A673 (cell line): ENCODE results near the gene AQP3. TPM values are rescaled to one million over a fixed set of nuclear protein-coding genes. Genes with fewer than 3 reads are reported as not detected.
"Not testable (repeated sequence)": the region's sequence is repeated elsewhere in the genome, so short reads cannot be mapped to it uniquely, and the experiment has no call there.

ENCODE experiments used
- BruUV-seq: library from RNA; stranded (reverse); fragments of 400-500 nt; replicated peaks from 2 replicates; lab custom pipeline; 2021; lab: Mats Ljungman, UMichigan
- CTCF ChIA-PET: fragments of 300-600 bp; sonication (Branson Sonifier 250); formaldehyde crosslinking; loops from one replicate; lab custom pipeline; 2022; ENCODE audit warnings: antibody characterized with exemption; lab: Charles Lee
- POLR2A ChIA-PET: fragments of 300-600 bp; sonication (Branson Sonifier 250); formaldehyde crosslinking; loops from one replicate; lab custom pipeline; 2022; ENCODE audit warnings: antibody characterized with exemption; ENCODE audit not compliant: low non-redundant PET; lab: Charles Lee
- DNase-seq: peaks from one replicate; pipeline ENCODE4 v3.0.0-alpha.2; 2015; ENCODE audit warnings: low spot score
- H3K27ac ChIP-seq: fragments of 200-600 bp; sonication (generic); 2 replicates; pipeline ENCODE4 v1.5.1; 2016; ENCODE audit warnings: mixed run types, low read depth, mild to moderate bottlenecking, mixed read lengths, antibody characterized with exemption, low read length; ENCODE audit not compliant: poor library complexity, severe bottlenecking
- H3K27me3 ChIP-seq: fragments of 200-600 bp; sonication (generic); replicated peaks from 2 replicates; pipeline ENCODE4 v1.6.1; 2017; ENCODE audit warnings: mixed run types, low read depth, mild to moderate bottlenecking, mixed read lengths, antibody characterized with exemption, low read length; ENCODE audit not compliant: insufficient read depth, poor library complexity
- H3K36me3 ChIP-seq: fragments of 200-600 bp; sonication (generic); 2 replicates; pipeline ENCODE4 v1.6.1; 2016; ENCODE audit warnings: mixed run types, mild to moderate bottlenecking, mixed read lengths, antibody characterized with exemption, low read length; ENCODE audit not compliant: insufficient read depth, poor library complexity, severe bottlenecking
- H3K4me1 ChIP-seq: fragments of 200-600 bp; sonication (generic); 2 replicates; pipeline ENCODE4 v1.6.1; 2017; ENCODE audit warnings: mixed run types, mild to moderate bottlenecking, mixed read lengths, antibody characterized with exemption, low read length; ENCODE audit not compliant: insufficient read depth, poor library complexity, severe bottlenecking
- H3K4me3 ChIP-seq: fragments of 200-600 bp; sonication (generic); 2 replicates; pipeline ENCODE4 v1.5.1; 2016; ENCODE audit warnings: low read depth, mixed run types, mild to moderate bottlenecking, mixed read lengths, low read length; ENCODE audit not compliant: poor library complexity, severe bottlenecking
- H3K9me3 ChIP-seq: fragments of 200-600 bp; sonication (generic); 2 replicates; pipeline ENCODE4 v1.6.1; 2016; ENCODE audit warnings: mixed run types, low read depth, mild to moderate bottlenecking, mixed read lengths, antibody characterized with exemption, low read length; ENCODE audit not compliant: poor library complexity, severe bottlenecking
- EZH2 ChIP-seq: fragments of 200-600 bp; sonication (generic); IDR thresholded peaks from 2 replicates; pipeline ENCODE4 v1.6.1; 2017; ENCODE audit warnings: borderline replicate concordance, low read depth, mild to moderate bottlenecking, mixed read lengths, antibody characterized with exemption, low read length; ENCODE audit not compliant: poor library complexity, severe bottlenecking
- intact Hi-C: fragments of 100-400 bp; cut with micrococcal nuclease; formaldehyde crosslinking; loops from one replicate; pipeline ENCODE4 v1.10.0; 2022; ENCODE audit not compliant: unreplicated experiment
- total RNA-seq: library from RNA; stranded (reverse); gene quantifications from 2 replicates; pipeline ENCODE4 v1.2.3, GENCODE V29; 2021
- TF ChIP-seq, protein P1 (sequence below): fragments of 300-800, 200-600 bp; sonication (generic); conservative IDR thresholded peaks from 2 replicates; pipeline ENCODE4 v1.5.1; 2017; ENCODE audit warnings: low read depth, mild to moderate bottlenecking, antibody characterized with exemption, low read length, moderate library complexity, mixed read lengths

Gene AQP3
- total RNA-seq, 1 experiment from 2014 or later: 0.43 TPM

- DNase-seq, BruUV-seq, H3K36me3 ChIP-seq, intact Hi-C loops, H3K4me3 ChIP-seq, H3K27ac ChIP-seq, POLR2A ChIA-PET, H3K27me3 ChIP-seq, H3K4me1 ChIP-seq, H3K9me3 ChIP-seq: not testable (repeated sequence)
- CTCF ChIA-PET: interaction anchor here (0.7 kb wide), 1 partner anchor 9 kb away, joined by 7 read pairs; no protein-coding TSS in a partner anchor
Observed at GRCh38 chr9:33399047-33399446, 48.3 kb downstream of the AQP3 start.

GRCh38 chr9:33397801-33398200 is 49.6 kb downstream of the AQP3 start:
- BruUV-seq, intact Hi-C loops: not testable (repeated sequence)

DNA sequence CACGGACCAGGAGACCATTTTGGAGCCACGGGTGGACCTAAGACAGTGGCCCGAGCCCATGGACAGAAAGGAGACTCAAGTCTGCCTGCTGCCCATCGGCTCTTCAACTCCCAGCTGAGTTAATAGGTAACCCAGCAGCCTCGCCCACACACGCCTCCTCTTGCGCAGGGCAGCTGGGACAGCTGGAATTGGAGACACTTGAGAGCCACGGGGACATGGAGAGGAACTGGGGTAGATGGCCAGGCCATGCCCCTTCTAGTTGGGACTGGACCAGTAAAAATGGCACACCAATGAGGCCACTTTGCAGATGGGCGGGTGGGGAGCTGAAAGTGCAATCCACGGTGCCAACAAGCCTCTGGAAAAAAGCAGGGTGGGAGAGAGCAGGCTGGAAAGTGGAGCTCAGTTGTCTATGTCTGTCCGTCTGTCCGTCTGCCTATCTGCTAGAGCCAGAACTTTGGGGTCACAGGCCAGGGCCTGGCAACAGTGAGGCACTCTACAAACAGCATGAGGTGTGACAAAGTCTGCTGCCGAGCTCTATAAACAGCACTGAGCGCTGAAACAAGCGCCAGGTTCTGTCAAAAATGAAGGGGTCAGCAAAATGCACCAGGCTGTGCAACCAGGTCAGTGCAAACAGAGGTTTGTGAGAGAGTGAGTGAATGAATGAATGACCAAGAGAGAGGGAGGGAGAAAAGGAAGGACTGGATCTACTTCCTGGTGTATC is 52.1 kb downstream of the AQP3 start:
- H3K9me3 ChIP-seq, DNase-seq, BruUV-seq, H3K4me3 ChIP-seq, intact Hi-C loops, H3K36me3 ChIP-seq, H3K4me1 ChIP-seq, POLR2A ChIA-PET, H3K27me3 ChIP-seq, H3K27ac ChIP-seq: not testable (repeated sequence)
- CTCF ChIA-PET: interaction anchor here (0.6 kb wide), 1 partner anchor 17 kb away, joined by 5 read pairs; no protein-coding TSS in a partner anchor

More at GRCh38 chr9:33397801-33398200, 49.6 kb downstream of the AQP3 start:
- H3K9me3 ChIP-seq, H3K36me3 ChIP-seq, H3K4me1 ChIP-seq, CTCF ChIA-PET, DNase-seq, H3K4me3 ChIP-seq, H3K27ac ChIP-seq, POLR2A ChIA-PET, H3K27me3 ChIP-seq: not testable (repeated sequence)

DNA sequence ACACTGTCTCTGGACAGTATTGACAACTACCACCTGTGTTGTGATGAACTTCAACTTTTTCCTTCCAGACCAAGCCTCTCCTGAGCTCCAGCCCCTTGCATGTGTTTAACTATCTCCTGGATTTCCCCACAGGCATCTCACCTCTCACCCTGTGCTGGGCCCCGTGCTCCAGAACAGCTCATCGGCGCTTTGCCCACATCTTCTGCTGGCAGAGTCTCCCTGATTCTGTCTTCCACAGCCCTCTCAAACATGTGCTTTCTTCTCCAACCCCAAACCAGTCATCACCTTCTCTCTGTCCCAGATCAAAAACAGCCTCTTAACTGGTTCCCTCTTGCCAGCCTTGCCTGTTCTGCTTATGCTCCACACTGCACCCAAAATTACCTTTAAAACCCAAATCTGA is 53.4 kb downstream of the AQP3 start:
- H3K4me3 ChIP-seq, intact Hi-C loops, H3K27me3 ChIP-seq, H3K36me3 ChIP-seq, DNase-seq, CTCF ChIA-PET, POLR2A ChIA-PET, BruUV-seq, H3K4me1 ChIP-seq, H3K9me3 ChIP-seq, H3K27ac ChIP-seq: not testable (repeated sequence)

GRCh38 chr9:33393581-33393980 is 53.8 kb downstream of the AQP3 start:
- Histone ChIP-seq H3K4me3 (no peak overlapping the region), H3K4me1 (no peaks in the 10 kb centered on the region), H3K36me3 (no peaks in the 10 kb centered on the region), H3K9me3 (no peaks in the 10 kb centered on the region), H3K27me3 (no peaks in the 10 kb centered on the region), H3K27ac (no peak overlapping the region)
- TF ChIP-seq, protein P1, sequence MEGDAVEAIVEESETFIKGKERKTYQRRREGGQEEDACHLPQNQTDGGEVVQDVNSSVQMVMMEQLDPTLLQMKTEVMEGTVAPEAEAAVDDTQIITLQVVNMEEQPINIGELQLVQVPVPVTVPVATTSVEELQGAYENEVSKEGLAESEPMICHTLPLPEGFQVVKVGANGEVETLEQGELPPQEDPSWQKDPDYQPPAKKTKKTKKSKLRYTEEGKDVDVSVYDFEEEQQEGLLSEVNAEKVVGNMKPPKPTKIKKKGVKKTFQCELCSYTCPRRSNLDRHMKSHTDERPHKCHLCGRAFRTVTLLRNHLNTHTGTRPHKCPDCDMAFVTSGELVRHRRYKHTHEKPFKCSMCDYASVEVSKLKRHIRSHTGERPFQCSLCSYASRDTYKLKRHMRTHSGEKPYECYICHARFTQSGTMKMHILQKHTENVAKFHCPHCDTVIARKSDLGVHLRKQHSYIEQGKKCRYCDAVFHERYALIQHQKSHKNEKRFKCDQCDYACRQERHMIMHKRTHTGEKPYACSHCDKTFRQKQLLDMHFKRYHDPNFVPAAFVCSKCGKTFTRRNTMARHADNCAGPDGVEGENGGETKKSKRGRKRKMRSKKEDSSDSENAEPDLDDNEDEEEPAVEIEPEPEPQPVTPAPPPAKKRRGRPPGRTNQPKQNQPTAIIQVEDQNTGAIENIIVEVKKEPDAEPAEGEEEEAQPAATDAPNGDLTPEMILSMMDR: no peak
- no peak for TF ChIP-seq EZH2
- no TSS peak for BruUV-seq
- intact Hi-C loops: no loop called here
- ChIA-PET CTCF (no interaction called here), POLR2A (no interaction called here)
- DNase-seq: no peak

DNA sequence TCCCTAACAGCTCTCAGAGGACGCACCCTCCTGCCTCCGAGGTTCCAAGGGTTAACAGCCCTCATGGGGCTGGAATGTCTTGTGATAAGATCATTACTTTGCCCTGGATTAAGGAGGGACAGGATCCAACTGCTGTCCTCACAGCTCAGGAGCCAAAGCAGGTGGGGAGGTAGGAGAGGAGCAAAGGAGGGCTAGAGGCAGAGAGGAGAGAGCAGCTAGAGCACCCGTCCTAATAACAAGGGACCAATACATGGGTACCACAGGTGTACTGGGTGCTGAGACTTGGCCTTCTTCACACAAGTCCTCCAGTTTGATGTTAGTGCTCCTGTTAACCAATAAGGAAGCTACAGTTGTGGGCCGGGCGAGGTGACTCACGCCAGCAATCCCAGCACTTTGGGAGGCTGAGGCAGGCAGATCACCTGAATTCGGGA is 54.8 kb downstream of the AQP3 start:
- H3K27ac ChIP-seq, H3K27me3 ChIP-seq, DNase-seq, CTCF ChIA-PET, H3K9me3 ChIP-seq, H3K4me1 ChIP-seq, intact Hi-C loops, H3K4me3 ChIP-seq, BruUV-seq, POLR2A ChIA-PET, H3K36me3 ChIP-seq: not testable (repeated sequence)
